8988T (cell line): ENCODE results near the gene HOXC9.

Experiments
- DNase-seq: peaks from one replicate; pipeline ENCODE4 v3.0.0; 2011

The HOXC9 gene

GRCh38 chr12:54042970-54043853 is 43.3 kb downstream of the HOXC9 start:
- DNase-seq: no peak

DNA sequence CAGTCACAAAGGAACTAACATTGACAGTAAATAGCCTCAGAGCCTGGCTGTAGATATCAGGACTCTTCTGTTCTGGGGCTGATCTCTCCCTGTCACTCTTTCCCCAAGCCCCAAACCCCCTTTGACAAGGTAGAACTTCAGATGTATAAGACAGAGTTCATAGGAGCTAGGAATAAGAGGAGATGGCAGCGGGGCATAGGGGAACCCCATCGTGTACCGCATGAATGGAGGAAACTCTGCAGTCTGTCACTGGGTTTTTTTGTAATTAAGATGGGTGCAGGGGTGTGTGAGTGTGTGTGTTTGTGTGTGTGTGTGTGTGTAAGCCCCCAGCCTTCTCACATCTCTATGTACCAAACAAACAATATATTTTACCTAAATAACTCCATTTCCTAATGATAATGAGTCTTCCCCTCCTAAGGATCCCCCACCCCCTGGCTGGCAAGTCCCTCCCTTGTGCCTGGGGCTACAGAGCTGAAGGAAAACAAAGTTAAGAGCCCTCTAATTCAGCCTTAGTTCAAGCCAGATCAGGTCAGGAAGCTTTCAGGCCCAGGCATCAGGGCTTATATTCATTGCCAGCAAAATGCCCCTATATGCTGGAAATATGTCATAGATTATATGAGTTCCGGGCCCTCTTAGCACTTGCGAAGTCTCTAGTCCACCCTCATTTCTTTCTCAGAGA is 44.6 kb downstream of the HOXC9 start:
- no peak for DNase-seq

DNA sequence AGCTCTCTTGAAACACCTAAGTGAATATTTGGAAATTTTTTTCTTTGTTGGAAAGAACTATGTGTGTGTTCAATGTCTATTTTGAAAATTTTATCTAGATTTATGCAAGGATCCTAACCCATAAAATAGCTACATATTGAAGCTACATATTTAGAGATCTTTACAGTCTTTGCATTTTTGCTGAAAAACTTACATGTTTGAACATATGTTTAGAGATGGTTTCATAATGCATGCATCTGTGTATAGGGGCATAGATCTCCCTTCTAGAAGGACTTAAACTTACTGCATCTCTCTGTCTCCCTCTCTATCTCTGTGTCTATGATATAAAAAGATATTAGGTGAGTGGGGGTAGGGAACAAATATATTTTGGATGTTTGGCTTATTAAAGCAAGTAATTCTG is 45.4 kb downstream of the HOXC9 start:
- no peak for DNase-seq

DNA sequence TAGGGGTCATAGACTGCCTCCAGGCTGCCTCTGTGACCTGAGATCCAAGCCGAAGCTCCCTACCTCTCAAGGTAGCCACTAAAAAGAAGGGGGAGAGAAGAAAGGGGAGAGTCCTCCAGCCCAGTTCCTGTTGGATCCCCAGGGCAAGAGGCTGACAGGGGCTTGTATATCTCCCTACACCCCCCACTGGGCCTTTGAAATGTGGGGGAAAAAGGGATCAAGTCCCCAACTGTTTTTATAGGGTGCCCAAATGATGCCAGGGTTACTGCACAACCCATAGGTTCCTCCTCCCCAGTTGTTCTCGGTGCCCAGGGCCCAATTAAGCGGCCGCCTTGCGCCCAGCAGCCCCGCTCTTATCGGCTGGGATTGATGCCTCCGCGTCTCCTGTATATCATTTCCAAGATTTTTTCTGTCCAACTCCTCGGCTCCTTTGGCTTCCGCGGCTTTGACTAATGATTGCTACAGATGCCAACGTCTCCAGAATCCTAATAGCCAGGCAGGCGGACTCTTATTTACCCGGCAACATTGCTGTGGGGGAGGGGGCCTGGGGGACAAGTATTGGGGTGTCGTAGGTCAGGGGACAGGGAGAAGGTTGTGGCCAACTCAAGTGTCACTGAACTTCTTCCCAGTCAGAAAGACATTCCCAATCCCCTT is 46.0 kb downstream of the HOXC9 start:
- DNase-seq: no peak

DNA sequence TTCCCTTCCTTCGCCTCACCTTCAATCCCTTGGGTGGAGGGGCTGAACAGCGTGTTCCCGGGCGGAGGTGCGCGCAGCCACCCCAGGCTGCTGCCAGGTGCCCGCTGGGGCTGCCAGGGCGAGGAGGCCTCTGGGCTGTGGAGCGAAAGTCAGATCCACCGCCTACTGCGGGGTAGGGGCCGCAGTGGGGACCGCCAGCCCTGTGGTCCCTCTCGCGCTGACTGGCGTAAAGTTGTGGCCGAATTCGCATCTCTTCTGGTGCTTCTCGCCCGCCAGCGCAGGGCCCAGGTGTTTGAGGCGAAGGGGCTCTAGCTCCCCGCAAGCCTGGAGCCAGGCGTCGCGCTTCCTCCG is 46.8 kb downstream of the HOXC9 start:
- DNase-seq: no peak

DNA sequence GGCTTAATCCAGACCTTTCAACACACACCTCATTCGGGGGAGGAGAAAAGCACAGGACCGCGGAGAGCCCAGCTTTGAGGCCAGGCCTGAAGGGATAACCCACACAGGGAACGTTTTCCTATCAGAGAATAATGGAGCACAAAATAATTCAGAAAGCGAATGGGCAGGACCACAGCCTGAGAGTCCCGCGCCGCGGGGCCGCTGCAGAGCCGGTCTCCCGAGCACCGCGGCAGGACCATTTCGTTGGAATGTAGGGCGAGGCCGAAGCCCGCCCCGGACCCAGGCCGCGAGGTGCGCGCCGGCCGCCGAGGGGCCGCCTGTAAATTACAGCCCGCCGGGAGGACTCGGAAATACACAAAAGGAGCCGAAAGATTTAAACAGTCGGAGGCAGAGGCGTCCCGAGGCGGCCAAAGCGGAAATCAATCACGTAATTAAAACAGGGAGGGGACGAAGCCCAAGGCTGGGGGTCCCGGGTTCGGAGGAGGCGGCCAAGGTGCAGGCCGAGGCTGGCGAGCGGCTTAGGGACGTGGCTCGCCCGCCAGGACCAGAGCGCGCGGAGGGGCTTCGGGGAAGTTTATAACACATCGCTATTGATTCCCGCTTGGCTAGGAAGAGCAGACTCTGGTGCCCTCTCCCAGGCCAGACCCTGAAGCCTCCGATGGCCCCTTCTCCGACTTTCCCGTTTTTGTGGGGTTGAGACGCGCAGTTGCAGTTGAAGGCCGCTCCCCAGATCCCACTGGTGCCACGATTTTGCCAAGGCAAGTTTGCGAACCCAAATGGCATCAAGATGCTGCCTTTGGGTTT is 47.4 kb downstream of the HOXC9 start:
- no peak for DNase-seq

DNA sequence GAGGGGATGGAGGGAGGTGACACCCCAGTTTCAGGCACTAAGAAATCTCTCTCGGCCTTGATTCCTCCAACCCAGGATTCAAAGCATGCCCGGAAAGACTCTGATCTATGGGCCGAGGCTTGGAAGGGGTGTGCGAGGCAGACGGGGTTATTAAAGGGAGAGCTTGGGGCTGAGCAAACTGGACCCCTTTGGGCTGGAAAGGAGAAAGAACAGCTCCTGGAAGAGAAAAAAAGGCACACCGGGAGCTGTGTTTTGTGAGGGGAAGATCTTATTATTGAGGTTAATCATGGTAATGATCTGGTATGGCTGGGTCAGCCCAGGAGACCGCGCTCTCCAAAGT is 48.0 kb downstream of the HOXC9 start:
- no peak for DNase-seq

GRCh38 chr12:54048406-54049093 is 48.6 kb downstream of the HOXC9 start:
- no peak for DNase-seq

GRCh38 chr12:54049108-54049507 is 49.1 kb downstream of the HOXC9 start:
- no peak for DNase-seq

DNA sequence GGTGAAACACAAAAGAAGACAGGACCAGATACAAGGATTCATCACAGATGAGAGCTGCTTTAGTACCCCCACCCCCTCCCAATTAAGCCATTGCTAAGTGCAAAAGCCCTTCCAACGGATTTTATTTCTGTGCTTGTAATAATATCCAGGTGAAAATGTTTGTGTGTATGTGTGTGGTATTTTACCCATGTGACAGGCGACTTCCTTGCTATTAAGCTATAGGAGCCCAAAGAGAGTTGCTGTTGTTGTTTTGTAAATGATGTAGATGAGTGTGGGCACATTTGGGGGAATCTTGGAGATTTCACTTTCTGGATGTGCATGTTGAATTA is 50.5 kb downstream of the HOXC9 start:
- no peak for DNase-seq

GRCh38 chr12:54051026-54051842 is 51.3 kb downstream of the HOXC9 start:
- no peak for DNase-seq

DNA sequence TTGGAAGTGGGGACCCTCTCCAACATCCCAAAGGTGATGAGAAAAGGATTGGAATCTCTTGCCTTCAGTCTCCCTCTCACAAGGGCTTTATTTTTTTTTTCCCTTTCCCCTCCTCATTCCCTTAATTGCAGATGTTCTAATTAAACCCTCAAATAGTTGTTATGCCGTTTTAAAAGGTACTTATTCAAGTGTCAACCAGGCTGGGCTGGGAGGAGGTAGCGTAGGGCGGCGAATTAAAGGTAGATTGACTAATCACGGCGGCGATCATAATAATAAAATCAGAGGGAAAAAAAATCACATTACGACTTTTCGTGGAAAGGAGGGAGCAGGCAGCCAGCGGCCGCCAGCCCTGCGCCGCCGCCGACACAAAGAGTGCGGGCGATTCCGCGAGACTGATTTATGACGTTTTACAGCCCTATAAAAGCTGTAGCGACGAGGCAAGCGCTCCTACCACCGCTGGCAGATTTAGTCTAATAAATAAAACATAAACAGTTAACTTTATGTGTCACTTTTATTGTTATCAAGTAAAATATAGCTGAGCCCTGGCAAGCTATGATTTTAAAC is 52.0 kb downstream of the HOXC9 start:
- no peak for DNase-seq

DNA sequence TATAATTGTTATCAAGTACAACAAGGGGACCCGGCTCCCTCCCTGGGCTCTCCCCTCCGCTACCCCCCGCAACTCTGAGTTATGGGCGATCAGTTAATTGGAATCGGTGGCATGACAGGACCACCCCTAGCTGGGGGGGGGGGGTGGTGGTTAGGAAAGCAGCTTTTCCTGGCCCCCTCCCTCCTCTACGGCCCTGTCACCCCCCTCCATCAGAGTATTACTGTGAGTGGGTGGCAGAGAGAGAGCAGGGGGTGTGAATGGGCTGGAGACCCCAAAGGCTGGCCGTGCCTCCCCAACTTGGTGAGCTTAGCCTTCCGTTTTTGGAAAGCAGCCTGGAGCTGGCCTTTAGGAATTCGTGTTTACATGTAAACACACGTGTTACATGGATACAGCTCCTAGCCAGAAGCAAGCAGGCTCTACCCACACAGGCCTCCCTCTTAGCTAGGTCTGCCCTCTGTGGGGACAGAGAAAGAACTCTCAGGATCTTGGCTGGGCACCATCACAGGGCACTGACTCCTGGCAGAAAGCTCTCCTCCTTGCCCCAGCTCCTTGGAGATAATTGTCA is 52.6 kb downstream of the HOXC9 start:
- no peak for DNase-seq
